Endothelial cell of umbilical vein (primary cell): ENCODE results near the gene GUCY2D. TPM values are rescaled to one million over a fixed set of nuclear protein-coding genes. Genes with fewer than 3 reads are reported as not detected.

Source experiments
- BruUV-seq: library from RNA; stranded (reverse); fragments of 400-500 nt; replicated peaks from 2 replicates; lab custom pipeline; 2021; lab: Mats Ljungman, UMichigan
- CTCF ChIA-PET: fragments of 300-600, 350-600 bp; sonication (Branson Sonifier 250); formaldehyde crosslinking; loops from one replicate; lab custom pipeline; 2021; ENCODE audit warnings: antibody characterized with exemption, inconsistent platforms; lab: Charles Lee
- POLR2A ChIA-PET: fragments of 300-600, 350-600 bp; sonication (Branson Sonifier 250); formaldehyde crosslinking; loops from one replicate; lab custom pipeline; 2021; ENCODE audit warnings: antibody characterized with exemption, inconsistent platforms; lab: Charles Lee
- DNase-seq: peaks from one replicate; pipeline ENCODE4 v3.0.0-alpha.2; 2011; ENCODE audit warnings: low read depth, low spot score
- FAIRE-seq: peaks from 2 replicates; lab custom pipeline; 2011; peaks lifted over from hg19 to GRCh38; lab: Jason Lieb, UNC
- H2AFZ ChIP-seq: 2 replicates; pipeline ENCODE4 v1.6.0; 2012; ENCODE audit warnings: low read depth, low read length, control low read depth, inconsistent platforms
- H3K27ac ChIP-seq: 2 replicates; pipeline ENCODE4 v1.5.1; 2011; ENCODE audit warnings: low read depth, mild to moderate bottlenecking, control low read depth, low read length, moderate library complexity; ENCODE audit not compliant: insufficient read depth
- H3K27me3 ChIP-seq, 2 experiments: 2 replicates each; pipeline versions ENCODE4 v1.6.0 to v1.6.1; 2011; ENCODE audit warnings: low read length in 2 of 2, mixed read lengths in 1 of 2; ENCODE audit not compliant: control insufficient read depth in 2 of 2, insufficient read depth in 2 of 2
- H3K36me3 ChIP-seq, 2 experiments: 2 replicates in 1 of 2; 3 replicates in 1 of 2; pipeline ENCODE4 v1.5.1; 2011; ENCODE audit warnings: low read length in 2 of 2, mild to moderate bottlenecking in 1 of 2, moderate library complexity in 1 of 2; ENCODE audit not compliant: control insufficient read depth in 2 of 2, insufficient read depth in 2 of 2; ENCODE audit errors: extremely low read depth in 1 of 2
- H3K4me1 ChIP-seq: 3 replicates; pipeline ENCODE4 v1.5.1; 2011; ENCODE audit warnings: mild to moderate bottlenecking, low read length; ENCODE audit not compliant: control insufficient read depth, insufficient read depth; ENCODE audit errors: extremely low read depth
- H3K4me2 ChIP-seq: 2 replicates; pipeline ENCODE4 v1.6.1; 2011; ENCODE audit warnings: low read length, control low read depth, mixed read lengths; ENCODE audit not compliant: insufficient read depth
- H3K4me3 ChIP-seq, 3 experiments: fragments of 200-600 bp in 1 of 3; sonication (generic), shearing (Covaris generic) in 1 of 3; replicated peaks in 1 of 3; 2 replicates each; pipeline ENCODE4 v1.5.1; 2011 to 2016; ENCODE audit warnings: control low read depth in 3 of 3, low read length in 3 of 3, mild to moderate bottlenecking in 2 of 3, inconsistent platforms in 1 of 3, low read depth in 1 of 3, moderate library complexity in 1 of 3; ENCODE audit not compliant: insufficient read depth in 1 of 3
- H3K79me2 ChIP-seq: 2 replicates; pipeline ENCODE4 v1.6.0; 2012; ENCODE audit warnings: low read length, inconsistent platforms; ENCODE audit not compliant: control insufficient read depth, insufficient read depth
- H3K9ac ChIP-seq: replicated peaks from 2 replicates; pipeline ENCODE3; 2011; ENCODE audit warnings: low read length, control low read depth; ENCODE audit not compliant: insufficient read depth; ENCODE audit errors: extremely low read depth
- H3K9me1 ChIP-seq: replicated peaks from 3 replicates; pipeline ENCODE4 v1.6.0; 2011; ENCODE audit warnings: mild to moderate bottlenecking, low read length; ENCODE audit not compliant: control insufficient read depth, insufficient read depth; ENCODE audit errors: extremely low read depth
- H3K9me3 ChIP-seq: replicated peaks from 2 replicates; pipeline ENCODE4 v1.5.1; 2012; ENCODE audit warnings: low read length, inconsistent platforms; ENCODE audit not compliant: control insufficient read depth, insufficient read depth
- H4K20me1 ChIP-seq: replicated peaks from 2 replicates; pipeline ENCODE3; 2011; ENCODE audit warnings: mild to moderate bottlenecking, low read length; ENCODE audit not compliant: control insufficient read depth, insufficient read depth; ENCODE audit errors: extremely low read depth
- EZH2 ChIP-seq: IDR thresholded peaks from 2 replicates; pipeline ENCODE4 v1.6.1; 2012; ENCODE audit warnings: borderline replicate concordance, low read depth, mild to moderate bottlenecking, moderate library complexity, low read length, inconsistent platforms; ENCODE audit not compliant: severe bottlenecking
- FOS ChIP-seq: IDR thresholded peaks from 2 replicates; pipeline ENCODE4 v1.6.1; 2011; ENCODE audit warnings: mild to moderate bottlenecking, low read length, moderate library complexity, borderline replicate concordance; ENCODE audit not compliant: insufficient read depth
- GATA2 ChIP-seq: IDR thresholded peaks from 2 replicates; pipeline ENCODE4 v1.7.0; 2011; ENCODE audit warnings: low read depth, mild to moderate bottlenecking, moderate library complexity, mixed read lengths, low read length; ENCODE audit not compliant: insufficient read length, insufficient read depth
- JUN ChIP-seq: IDR thresholded peaks from 2 replicates; pipeline ENCODE4 v1.6.1; 2011; ENCODE audit warnings: borderline replicate concordance, low read depth; ENCODE audit not compliant: insufficient read length, insufficient read depth
- MYC ChIP-seq: IDR thresholded peaks from one replicate; pipeline ENCODE4 v1.6.1; 2011; ENCODE audit warnings: mild to moderate bottlenecking, low read depth, low read length
- POLR2A ChIP-seq: IDR thresholded peaks from 2 replicates; pipeline ENCODE4 v1.6.1; 2012; ENCODE audit warnings: low read depth, mild to moderate bottlenecking, control low read depth, low read length
- POLR2AphosphoS5 ChIP-seq: IDR thresholded peaks from 2 replicates; pipeline ENCODE4 v1.6.1; 2012; ENCODE audit warnings: low read depth, mild to moderate bottlenecking, control low read depth, low read length, moderate library complexity; ENCODE audit not compliant: insufficient read depth
- dilution Hi-C: fragments of 300-500 bp; cut with MboI; formaldehyde crosslinking; loops from one replicate; pipeline ENCODE4 v1.15.0; 2019; ENCODE audit warnings: low sequenced_read_pairs; ENCODE audit not compliant: extremely low pct_ligation_motif_present
- intact Hi-C: fragments of 100-400 bp; cut with micrococcal nuclease; formaldehyde crosslinking; loops from one replicate; pipeline ENCODE4 v1.10.0; 2022
- polyA plus RNA-seq, 4 experiments: library from polyadenylated mRNA; depleted of rRNA in 3 of 4; stranded (reverse) in 3 of 4; unstranded in 1 of 4; fragments of >200 nt; gene quantifications; 2 replicates each; pipeline versions ENCODE4 v1.2.1 to v1.2.3, GENCODE V29; 2011 to 2012; ENCODE audit warnings: missing spikeins in 1 of 4
- total RNA-seq: library from RNA; stranded (reverse); gene quantifications from 2 replicates; pipeline ENCODE4 v1.2.3, GENCODE V29; 2021
- TF ChIP-seq, protein P1 (sequence below): IDR thresholded peaks from 2 replicates; pipeline ENCODE4 v1.6.1; 2011; ENCODE audit not compliant: insufficient read depth, insufficient read length
- TF ChIP-seq, protein P2 (sequence below), 2 donors: IDR thresholded peaks; 1 replicate in 1 of 2; 2 replicates in 1 of 2; pipeline ENCODE4 v1.5.1; 2011; ENCODE audit warnings: low read length in 2 of 2, mild to moderate bottlenecking in 2 of 2, moderate library complexity in 2 of 2, control low read depth in 1 of 2, inconsistent platforms in 1 of 2, low read depth in 1 of 2; ENCODE audit not compliant: insufficient read depth in 1 of 2; ENCODE audit errors: extremely low read depth in 1 of 2

Gene GUCY2D
- total and polyA plus RNA-seq, 2 donors (not counting 3 experiments of a cell fraction or from before 2014, with no cell fraction given) = not detected

DNA sequence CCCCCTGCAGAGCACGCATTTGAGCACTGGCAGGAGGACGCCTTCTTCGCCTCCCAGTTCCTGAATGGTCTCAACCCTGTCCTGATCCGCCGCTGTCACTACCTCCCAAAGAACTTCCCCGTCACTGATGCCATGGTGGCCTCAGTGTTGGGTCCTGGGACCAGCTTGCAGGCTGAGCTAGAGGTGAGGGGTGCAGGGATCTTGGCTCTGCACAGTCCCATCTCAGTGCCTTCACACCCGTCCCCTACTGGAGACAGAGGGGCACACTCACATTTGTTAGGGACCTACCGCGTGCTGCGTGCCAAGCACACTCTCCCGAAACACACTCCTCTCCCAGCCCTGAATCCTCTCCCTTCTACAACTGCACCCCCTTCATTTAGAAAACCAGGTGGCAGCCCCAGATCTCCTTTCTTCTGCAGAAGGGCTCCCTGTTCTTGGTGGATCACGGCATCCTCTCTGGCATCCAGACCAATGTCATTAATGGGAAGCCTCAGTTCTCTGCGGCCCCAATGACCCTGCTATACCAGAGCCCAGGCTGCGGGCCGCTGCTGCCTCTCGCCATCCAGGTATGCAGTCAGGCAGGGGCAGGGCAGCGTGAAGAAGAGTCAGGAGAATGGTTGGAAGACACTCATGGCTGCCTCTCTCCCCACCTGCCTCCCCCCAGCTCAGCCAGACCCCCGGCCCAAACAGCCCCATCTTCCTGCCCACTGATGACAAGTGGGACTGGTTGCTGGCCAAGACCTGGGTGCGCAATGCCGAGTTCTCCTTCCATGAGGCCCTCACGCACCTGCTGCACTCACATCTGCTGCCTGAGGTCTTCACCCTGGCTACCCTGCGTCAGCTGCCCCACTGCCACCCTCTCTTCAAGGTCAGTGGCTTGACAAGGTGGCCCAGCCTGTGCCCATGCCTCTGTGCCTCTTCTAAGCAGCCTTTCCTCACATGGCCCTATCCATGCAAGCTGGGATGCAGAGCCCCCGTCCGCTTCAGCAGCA, 42.7 kb downstream of the GUCY2D start:
- DNase-seq (no peak), FAIRE-seq (no peak)
- Histone ChIP-seq H2AFZ (no peak overlapping the region), H3K36me3 (no peaks in the 10 kb centered on the region), H3K4me3 (no peak overlapping the region), H3K79me2 (no peaks in the 10 kb centered on the region), H3K9me3 (no peaks in the 10 kb centered on the region), H4K20me1 (no peaks in the 10 kb centered on the region), H3K4me2 (no peak overlapping the region), H3K27me3 (peaks cover 1 to 5% of the 10 kb centered on the region in 2 experiments), H3K9me1 (no peaks in the 10 kb centered on the region), H3K4me1 (no peaks in the 10 kb centered on the region), H3K27ac (no peak overlapping the region), H3K9ac (no peak overlapping the region)
- no TSS peak for BruUV-seq
- dilution Hi-C loops = no loop called here
- ChIA-PET POLR2A (no interaction called here), CTCF (interaction anchor here (0.6 to 2.4 kb wide), 2 partner anchors 13 to 277 kb away, joined by 3 to 7 read pairs; no protein-coding TSS in a partner anchor)
- intact Hi-C loops = no loop called here
- no peak for TF ChIP-seq EZH2
- TF ChIP-seq, protein P1, sequence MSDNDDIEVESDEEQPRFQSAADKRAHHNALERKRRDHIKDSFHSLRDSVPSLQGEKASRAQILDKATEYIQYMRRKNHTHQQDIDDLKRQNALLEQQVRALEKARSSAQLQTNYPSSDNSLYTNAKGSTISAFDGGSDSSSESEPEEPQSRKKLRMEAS = no peak
- no peak for TF ChIP-seq POLR2A
- TF ChIP-seq JUN = no peak
- no peak for TF ChIP-seq GATA2
- TF ChIP-seq, protein P2, sequence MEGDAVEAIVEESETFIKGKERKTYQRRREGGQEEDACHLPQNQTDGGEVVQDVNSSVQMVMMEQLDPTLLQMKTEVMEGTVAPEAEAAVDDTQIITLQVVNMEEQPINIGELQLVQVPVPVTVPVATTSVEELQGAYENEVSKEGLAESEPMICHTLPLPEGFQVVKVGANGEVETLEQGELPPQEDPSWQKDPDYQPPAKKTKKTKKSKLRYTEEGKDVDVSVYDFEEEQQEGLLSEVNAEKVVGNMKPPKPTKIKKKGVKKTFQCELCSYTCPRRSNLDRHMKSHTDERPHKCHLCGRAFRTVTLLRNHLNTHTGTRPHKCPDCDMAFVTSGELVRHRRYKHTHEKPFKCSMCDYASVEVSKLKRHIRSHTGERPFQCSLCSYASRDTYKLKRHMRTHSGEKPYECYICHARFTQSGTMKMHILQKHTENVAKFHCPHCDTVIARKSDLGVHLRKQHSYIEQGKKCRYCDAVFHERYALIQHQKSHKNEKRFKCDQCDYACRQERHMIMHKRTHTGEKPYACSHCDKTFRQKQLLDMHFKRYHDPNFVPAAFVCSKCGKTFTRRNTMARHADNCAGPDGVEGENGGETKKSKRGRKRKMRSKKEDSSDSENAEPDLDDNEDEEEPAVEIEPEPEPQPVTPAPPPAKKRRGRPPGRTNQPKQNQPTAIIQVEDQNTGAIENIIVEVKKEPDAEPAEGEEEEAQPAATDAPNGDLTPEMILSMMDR (IDR thresholded peaks at IDR 0.05; ENCODE audit: extremely low read depth in 1 of 2, insufficient read depth in 1 of 2, low read depth in 1 of 2, low read length in 2 of 2) = no peak
- no peak for TF ChIP-seq MYC
- TF ChIP-seq POLR2AphosphoS5 = no peak
- TF ChIP-seq FOS = no peak
